GM23338 (cell line): ENCODE measurements around the gene ZNF496.

Experiments used
- CREB1 ChIP-seq: fragments of 250-450 bp; sonication (Bioruptor Pico); IDR thresholded peaks from 2 replicates; pipeline ENCODE4 v1.5.0; 2020; ENCODE audit warnings: low read depth, mild to moderate bottlenecking, moderate library complexity
- CTCF ChIP-seq, 2 experiments: fragments of 200-600 bp in 1 of 2; sonication (generic) in 1 of 2; conservative IDR thresholded peaks; 2 replicates each; pipeline versions ENCODE4 v1.5.1 to v1.6.1; 2016 to 2017; ENCODE audit warnings: antibody characterized with exemption in 2 of 2, low read depth in 2 of 2, mild to moderate bottlenecking in 2 of 2, moderate library complexity in 1 of 2
- EZH2 ChIP-seq: fragments of 200-600 bp; sonication (generic); IDR thresholded peaks from one replicate; pipeline ENCODE4 v1.8.0; 2017; ENCODE audit warnings: antibody characterized with exemption, mild to moderate bottlenecking, low read depth; ENCODE audit not compliant: unreplicated experiment
- EZH2phosphoT487 ChIP-seq: fragments of 200-600 bp; sonication (generic); IDR thresholded peaks from one replicate; pipeline ENCODE4 v1.8.1; 2018; ENCODE audit warnings: antibody characterized with exemption; ENCODE audit not compliant: unreplicated experiment
- POLR2AphosphoS5 ChIP-seq: IDR thresholded peaks from 2 replicates; pipeline ENCODE4 v1.6.1; 2016; ENCODE audit warnings: antibody characterized with exemption, low read depth
- REST ChIP-seq: IDR thresholded peaks from one replicate; pipeline ENCODE4 v1.6.1; 2018; ENCODE audit warnings: antibody characterized with exemption; ENCODE audit not compliant: unreplicated experiment

GRCh38 chr1:247297263-247298123, 34.2 kb downstream of the ZNF496 start:
- no peak for TF ChIP-seq CTCF (conservative IDR thresholded peaks at IDR 0.05; ENCODE audit: low read depth in 2 of 2)
- no peak for TF ChIP-seq POLR2AphosphoS5
- no peak for TF ChIP-seq CREB1
- TF ChIP-seq REST, result no peak
- TF ChIP-seq EZH2, result no peak
- no peak for TF ChIP-seq EZH2phosphoT487
